Activated gamma-delta T cell treated with anti-CD3 and anti-CD28 coated beads, Interleukin-2, amount 50 U/mL, for 16 hours (primary cell): Measurements from ENCODE around the gene C6orf132.
A peak's percentile ranks its signal among the peaks of the same experiment; 100 is the strongest.

Source experiments
- DNase-seq: peaks from one replicate; pipeline ENCODE4 v3.0.0-alpha.2; 2020; ENCODE audit warnings: low read depth

C6orf132 gene

DNA sequence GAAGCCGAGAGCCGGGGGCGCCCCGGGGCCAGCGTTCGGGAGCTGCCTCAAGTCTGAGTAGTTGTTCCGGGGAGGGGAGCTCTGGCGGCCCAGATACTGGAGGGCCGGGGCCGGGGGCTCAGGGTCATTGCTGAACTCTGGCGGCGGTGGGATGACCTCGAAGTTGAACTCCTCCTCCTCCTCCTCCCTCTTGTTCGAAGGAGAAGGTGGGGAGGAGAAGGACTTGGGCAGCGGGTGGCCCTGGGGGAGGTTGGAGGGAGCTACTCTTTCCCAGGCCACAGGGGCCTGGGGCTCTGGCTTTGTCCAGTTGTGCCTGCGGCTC is 37.7 kb downstream of the C6orf132 start:
- no peak for DNase-seq

DNA sequence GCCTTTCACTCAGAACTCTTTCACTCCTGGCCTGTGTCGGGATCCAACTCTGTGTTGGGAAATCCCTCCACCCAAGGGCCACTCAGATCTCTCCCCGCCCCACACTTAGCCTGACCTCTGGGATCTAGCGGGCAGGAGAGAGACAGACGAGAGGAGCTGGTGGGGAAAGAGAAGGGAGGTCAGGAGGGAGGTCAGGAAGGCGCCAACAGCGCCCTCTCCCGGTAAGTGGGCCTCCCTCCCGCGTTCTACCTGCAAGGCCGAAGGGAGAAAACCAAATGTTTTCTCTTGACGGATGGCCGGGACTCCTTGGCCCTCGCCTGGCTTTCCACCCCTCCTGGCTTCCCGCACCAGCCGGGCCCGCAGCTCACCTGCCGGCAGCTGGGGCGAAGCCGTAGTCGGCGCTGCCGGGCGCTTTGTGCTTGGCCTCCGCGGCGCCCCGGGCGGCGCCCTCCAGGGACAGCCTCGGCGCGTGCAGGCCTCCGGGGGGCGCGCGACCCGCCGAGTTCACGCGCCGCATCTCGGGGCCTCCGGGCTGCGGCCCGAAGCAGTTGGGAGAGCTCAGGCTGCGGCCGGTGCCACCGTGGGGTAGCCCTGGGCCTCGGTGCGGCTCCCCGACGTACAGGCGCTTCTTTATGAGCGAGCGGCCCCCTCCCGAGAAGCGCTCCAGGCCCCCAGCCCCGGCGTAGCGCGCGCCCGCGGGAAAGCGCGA is 38.2 kb downstream of the C6orf132 start:
- peak; percentile 53 for DNase-seq

DNA sequence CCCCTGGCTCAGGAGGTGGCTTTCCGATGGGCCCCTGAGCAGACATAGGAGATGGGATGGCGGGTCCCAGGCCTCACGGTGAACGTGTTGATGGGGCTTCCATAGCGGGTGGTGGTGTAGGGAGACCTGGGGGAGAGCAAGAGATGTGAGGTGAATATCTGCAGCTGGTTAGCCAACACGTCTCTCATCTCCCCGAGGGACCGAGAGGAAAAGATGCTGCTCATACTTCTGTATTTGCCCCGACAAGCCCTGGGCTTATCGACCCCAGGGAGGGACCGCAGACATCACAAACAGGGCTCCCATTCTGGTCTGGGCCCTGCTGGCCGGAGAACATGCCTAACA is 38.7 kb downstream of the C6orf132 start:
- no peak for DNase-seq

DNA sequence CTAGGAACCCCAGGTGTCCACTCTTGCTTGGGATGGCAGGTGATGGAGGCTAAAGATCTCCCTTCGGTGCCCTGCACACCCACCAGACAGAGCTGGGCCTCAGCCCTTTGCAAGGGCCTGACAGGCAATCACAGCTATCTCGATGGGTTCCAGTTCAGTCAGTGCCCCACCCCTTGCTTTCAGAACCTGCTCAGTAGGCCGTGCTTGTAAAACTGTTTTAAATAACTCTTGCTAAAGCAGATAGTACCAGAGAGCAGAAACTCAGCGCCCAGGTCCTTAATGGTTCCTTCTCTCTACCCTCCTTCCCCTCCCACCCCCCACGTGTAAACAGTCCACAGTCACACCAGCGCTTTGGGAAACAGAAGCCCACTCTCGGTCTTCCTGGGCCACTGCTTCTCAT is 39.2 kb downstream of the C6orf132 start:
- DNase-seq: no peak

DNA sequence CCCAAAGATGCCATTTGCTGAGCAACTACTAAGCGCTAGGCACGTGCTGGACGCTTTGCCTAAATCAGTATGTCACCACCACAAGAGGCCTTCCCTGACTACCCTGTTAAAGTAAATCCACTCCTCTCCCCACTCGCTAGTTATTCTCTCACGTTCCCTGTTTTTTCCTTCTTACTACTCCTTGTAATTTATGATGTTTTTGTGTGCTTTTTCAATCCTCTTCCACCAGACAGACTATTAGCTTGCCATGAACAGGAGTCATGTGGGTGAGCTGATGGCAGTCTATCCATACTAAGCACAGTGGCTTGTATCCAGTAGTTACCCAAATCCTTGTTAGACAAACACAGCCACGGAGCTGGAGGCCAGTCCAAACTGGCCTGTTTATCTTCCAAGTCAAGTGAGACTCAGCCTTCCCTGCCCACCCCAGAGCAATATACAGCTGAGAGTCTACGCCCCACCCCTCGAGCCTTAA is 41.2 kb downstream of the C6orf132 start:
- no peak for DNase-seq

DNA sequence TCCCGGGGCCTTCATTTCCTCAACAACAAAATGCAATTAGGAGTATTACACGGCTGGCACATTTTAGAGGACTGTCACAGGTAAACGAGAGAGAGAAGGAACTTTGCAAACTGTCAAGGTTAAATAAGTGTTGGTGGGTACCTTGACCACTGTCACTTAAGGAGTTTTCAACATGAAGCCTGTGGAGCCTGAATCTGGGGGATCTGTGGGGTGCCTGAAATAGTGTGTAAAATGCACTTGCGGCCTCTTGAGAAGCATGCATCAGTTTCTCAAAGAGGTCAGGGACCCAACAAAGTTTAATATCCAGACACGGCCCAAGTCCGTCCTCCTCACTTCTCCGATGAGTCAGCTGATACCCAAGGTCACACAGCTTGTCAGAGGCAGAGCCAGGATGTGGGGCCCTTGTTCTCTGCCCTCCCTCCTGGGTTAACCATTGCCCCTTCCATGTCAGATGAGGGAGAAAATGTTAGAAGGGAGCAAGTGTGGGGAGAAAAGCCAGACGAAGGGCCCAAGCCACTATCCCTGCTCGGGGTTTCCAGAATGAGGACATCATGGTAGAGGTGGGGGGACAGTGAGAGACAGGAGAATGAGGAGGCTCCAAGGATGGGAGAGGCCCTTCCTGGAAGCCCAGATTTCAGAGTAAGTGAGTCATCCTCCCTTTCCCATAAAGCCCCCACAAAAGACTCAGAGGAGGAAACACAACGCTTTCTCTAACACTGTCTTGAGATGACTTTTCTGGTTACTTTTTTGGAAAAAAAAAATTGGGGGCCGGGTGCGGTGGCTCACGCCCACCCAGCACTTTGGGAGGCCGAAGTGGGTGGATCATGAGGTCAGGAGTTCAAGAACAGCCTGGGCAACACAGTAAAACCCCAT is 42.2 kb downstream of the C6orf132 start:
- no peak for DNase-seq

DNA sequence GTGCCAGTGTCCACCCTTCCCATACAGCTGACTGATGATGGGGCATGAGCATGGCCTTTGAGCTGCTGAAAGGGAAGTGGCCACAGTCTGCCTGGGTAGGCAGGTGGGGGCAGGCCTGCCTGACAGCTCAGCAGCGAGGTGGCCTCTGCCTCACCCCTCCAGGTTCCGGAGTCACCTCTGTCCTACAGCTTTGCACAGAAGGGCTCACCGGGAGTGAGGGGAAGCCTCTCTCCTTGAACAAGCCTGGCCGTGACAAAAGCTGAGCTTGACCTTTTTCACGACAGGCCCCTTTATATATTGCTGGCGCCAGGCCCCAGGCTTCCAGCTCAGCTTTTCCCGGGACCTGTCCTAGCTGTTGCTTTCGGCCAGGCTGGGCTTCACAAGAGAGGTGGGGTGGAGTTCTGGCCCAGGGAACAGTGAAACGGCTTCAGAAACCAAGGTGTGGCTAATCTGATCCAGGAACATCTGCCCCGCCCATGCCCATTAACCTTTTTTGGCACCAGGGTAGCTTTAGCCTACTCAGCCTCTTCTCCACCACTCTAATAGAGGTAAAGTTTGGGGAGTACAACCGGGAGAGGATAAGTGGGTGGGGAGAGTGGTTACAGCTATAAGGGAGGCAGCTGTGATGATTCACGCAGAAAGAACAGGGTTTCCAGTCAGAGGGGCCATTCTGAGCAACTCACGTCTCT is 42.9 kb downstream of the C6orf132 start:
- no peak for DNase-seq

DNA sequence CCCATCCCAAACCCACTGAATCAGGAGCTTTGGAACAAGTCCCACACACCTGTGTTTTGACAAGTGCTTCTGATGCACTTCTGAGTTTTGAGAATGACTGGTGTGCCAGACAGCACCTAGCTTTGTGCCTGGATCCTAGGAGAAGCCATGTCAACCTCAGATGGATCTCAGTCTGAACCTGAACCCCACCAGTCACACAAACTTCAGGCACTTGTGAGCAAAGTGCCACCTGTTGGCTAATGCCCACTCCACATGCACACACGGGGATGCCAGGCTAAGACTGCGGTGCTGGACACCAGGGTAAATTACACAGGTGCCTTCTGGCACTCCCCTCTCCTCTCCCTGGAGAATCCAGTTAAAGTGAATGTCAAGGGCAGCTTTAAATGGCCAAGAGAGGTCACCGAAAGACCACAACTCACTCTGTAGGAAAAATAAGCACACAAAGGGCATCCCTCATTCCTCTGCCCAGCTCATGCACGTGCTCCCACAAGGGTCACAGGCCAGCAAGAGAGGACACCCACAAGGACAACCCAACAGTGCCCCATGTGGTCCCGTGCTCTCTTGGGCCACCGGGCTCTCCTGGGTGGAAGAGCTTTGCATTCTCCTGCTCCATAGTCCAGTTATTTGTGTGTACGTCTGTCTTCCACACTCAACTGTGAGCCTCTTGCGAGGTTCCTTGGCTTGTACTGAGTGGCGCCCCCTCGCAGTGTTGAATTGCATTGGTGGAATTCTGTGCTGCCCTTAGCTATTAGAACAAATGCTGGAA is 46.5 kb downstream of the C6orf132 start:
- DNase-seq: no peak

DNA sequence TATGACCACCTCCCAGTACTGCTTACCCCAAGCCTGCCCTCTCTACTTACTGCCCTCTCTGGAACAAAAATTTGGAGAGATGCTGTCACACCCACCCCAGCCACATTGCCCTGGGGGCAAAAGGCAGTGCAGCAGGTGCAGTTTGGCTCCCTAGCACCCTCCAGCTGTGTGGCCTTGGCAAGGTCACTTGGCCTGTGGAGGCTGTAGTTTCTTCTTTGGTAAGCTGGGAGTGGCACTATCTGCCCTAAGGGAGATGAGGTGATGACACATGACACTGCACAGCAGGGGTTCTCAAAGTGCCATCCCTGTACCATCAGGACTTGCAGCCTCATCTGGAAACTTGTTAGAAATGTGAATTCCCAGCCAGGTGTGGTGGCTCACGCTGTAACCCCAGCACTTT is 47.3 kb downstream of the C6orf132 start:
- no peak for DNase-seq

DNA sequence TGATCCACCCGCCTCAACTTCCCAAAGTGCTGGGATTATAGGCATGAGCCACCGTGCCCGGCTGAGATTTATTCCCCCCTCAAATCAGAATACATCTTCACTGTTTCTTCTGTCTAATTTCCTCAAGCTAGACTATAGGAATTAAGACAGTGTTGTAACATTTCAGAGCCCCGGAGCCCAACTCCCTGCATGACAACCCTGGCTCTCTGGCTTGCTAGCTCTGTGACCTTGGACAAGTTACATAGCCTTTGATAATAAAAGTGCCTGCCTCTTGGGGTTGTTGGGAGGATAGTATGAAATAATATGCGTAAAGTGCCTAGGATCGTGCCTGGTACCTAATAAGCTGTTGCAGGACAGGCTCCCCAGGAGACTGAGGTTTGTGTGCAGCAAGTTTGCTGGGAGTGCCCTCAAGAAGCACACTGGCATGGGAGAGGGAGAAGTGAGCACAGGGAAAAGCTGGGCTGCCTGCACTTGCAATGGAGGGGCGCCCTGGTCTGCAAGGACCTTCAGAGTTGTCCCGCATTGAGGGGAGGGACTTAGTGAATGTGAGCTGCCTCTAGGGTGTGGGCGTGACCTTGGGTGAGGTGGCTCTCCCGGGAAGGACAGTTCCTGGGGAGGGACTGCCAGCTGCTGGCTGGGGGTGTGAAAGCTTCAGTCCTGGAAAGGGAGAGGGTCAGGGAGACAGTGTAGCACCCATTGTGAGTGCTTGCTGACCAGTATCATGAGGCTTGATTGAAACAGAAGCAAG is 48.7 kb downstream of the C6orf132 start:
- no peak for DNase-seq

DNA sequence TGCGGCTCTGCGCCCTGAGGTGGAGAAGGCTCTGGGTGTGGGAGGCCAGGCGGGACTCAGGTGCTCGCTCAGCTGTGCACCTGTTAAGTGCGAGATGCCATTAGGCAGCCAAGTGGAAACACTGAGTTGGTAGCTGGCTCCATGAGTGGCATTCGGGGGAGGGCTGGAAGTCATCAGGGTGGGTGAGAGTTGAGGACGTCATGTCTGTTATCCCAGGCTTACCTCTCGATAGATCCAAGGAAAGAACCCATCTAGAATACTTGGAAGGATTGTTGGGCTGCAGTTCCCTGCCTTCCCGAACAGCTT is 50.7 kb downstream of the C6orf132 start:
- no peak for DNase-seq

DNA sequence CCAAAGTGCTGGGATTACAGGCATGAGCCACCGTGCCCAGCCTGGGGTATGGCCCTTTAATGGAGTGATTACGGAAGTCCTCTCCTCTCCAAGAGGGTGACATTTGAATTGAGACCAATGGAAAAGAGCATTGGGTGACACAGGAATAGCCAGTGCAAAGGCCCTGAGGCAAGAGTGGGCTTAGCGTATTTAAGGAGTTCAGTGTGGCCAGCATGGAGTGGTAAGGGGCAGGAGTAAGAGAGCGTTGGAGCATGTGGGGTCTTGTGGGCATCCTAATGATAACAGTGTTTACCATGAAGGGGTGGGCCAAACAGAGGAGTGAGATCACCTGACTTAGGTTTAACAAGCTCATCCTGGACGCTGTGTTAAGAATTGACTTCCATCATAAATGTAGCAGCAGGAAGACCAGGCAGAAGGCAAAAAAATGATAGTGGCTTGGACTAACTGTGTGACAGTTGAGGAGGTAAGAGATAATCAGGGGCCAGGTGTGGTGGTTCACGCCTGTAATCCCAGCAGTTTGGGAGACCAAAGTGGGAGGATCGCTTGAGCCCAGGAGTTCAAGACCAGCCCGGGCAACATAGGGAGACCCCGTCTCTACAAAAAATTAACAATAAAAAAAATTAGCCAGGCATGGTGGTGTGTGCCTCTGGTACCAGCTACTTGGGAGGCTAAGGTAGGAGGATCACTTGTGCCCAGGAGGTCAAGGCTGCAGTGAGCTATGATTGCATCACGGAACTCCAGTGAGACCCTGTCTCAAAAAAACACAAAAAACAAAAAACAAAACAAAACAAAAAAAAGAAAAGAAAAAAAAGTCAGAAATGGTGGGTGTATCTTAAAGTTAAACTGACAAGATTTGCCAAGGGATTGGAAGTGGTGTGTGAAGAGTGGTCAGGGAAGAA is 51.4 kb downstream of the C6orf132 start:
- no peak for DNase-seq

DNA sequence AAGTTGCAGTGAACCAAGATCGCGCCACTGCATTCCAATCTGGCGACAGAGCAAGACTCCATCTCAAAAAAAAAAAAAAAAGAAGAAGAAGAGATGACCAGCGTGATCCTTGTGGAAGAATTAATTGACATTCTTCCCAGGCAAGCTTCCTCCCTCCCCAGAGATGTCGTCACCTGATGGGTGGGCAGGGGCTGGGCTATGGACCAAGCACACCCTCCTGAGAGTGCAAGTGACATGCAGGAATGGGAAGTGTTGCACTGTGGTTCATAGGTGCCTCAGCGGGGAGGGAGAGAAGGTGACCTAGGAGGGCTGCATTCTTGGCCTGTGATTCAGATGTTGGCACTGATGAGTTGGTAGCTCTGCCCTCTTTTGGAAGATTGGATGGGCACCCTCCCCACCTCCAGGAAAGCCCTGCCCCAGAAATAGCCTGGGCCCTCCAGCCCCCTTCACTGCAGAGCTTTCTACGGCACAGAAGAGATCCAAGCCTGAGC is 54.3 kb downstream of the C6orf132 start:
- DNase-seq: no peak

DNA sequence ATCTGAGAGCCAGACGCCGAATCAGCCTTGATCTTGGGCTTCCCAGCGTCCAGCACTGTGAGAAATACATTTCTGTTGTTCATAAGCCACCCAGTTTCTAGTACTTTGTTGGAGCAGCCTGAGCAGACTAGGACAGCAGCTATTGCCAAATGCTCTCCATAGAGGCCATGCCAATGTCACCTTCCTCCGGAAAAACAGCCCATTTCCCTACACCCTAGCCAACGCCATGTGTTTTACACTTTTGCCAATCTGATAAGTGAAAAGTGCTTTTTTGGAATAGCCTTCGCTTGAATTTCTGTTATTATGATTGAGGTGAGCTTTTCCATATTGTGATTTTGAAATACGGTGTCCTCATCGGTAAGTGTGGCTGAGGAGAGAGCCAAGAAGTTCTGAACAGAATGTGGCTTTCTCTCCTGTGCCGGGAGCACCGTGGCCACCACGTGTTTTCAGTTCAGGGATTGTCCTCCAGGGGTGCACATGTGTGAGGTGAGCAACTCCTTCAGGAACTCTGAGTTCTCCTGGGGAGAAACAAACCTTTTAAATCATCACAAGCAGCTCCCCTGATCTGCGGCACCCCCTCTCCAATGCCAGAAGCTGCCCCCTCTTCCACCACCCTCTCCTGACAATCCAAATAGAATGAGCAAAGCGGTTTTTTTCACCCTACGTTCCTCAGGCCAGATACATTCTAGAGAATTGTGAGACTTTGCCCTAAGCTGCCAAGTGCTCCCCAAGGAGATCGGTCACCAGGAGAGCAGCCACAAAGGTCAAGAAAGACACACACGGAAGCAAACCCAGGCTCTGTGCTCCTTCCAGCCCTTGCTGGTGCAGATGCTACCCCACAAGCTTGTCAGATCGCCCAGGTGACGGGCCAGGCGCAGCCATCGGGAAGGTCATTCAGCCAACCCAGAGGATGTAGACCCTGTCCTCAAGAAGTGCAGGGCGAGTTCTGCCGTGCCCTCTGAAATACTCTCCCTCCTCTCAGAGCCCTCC is 56.1 kb downstream of the C6orf132 start:
- no peak for DNase-seq

DNA sequence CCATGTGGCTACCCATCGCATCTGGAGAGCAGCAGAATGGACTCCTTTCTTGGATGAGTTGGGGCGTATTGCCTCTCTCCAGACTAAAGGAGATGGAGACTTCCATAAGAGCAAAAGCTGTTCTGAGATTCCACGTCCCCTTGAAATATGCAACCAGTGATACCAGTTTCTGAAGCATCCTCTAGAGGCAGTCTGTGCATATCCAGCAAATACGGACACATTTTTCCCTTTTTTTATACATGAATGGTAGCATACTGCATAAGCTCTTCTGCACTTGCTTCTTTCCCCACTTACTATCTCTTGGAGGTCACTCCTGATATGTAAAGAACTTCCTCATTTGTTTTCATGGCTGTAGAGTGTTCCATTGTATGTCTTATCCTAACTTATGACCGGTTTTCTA is 57.5 kb downstream of the C6orf132 start:
- no peak for DNase-seq

DNA sequence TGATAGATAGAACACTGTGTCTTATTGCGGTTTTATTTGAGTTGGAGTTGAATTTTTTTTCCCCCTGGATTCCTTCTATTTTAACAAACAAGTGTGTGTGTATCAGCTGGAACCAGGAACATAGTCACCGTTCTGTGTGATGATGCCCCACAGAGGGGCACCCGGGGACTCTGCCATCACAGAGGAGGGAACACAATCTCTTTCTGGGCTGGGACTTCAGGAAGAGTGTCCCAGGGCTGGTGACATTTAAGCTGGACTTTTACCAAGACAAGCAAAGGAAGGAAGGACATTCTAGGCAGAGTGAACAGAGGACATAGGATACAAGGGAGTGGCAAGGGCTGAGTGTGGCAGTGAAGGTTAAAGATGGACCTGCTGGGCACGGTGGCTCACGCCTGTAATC is 58.9 kb downstream of the C6orf132 start:
- no peak for DNase-seq

DNA sequence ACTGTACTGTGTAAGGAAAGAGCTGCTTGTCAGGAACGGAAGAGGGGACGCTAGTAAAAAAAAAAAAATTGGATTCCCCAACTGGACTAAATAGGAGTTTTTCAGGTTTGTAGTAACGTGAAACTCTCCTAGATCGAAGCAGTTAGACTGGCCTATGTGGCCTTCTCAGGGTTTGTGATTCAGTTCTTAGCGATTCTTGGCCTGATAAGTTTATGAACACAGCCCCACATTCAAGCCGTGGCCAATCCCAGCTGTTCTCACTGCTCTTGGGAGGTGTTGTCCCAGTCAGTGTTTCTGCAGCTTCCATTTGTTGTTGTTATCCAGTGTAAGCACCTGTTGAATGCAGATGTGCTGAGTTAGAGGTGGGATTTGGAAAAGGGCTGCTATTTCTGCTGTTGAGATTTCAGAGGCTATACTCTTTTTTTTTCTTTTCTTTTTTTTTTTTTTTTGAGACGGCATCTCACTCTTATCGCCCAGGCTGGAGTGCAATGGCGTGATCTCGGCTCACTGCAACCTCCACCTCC is 62.4 kb downstream of the C6orf132 start:
- DNase-seq: no peak

DNA sequence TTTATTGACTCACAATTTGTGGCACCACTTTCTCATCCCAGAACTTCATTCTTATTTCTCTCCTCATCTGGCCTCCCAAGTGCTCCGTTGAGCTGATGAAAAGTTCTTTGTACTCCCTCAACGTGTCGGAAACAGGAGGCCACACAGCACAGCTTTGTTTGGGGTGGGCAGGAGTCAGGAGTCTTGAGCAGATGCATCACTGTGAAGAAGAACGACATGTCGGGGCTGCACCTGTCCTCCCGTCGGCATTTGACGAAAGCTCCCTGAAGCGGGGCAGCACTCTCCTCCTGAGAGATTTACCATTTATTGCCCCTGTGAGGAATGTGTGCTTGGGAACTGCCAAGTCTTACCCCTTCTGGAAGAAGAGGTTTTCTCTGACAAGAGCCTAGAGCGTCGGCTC is 64.0 kb downstream of the C6orf132 start:
- DNase-seq: no peak
